GM11168 (cell line): Measurements from ENCODE around the gene PLCH2.

Source experiments
- in situ Hi-C: fragments of 300-500 bp; cut with MboI; formaldehyde crosslinking; loops from one replicate; pipeline ENCODE4 v1.12.0; 2022; ENCODE audit warnings: low sequenced_read_pairs; ENCODE audit not compliant: unreplicated experiment

The PLCH2 gene

GRCh38 chr1:2525572-2525919 is 49.5 kb downstream of the PLCH2 start:
- in situ Hi-C loops = loop anchor here (10.0 kb wide), 1 partner anchor 101 kb away; no protein-coding TSS in a partner anchor

- in situ Hi-C loops = loop anchor here (10.0 kb wide), 1 partner anchor 101 kb away; no protein-coding TSS in a partner anchor
Observed at GRCh38 chr1:2525920-2526823, 50.1 kb downstream of the PLCH2 start, which contains the start of gene PANK4. PANK4 (minus strand) TSS chr1:2526596; CDS start chr1:2526587, 9 bp downstream.

- in situ Hi-C loops = loop anchor here (10.0 kb wide), 1 partner anchor 102 kb away; no protein-coding TSS in a partner anchor
Observed at GRCh38 chr1:2526824-2527555, 50.9 kb downstream of the PLCH2 start.

- in situ Hi-C loops = loop anchor here (10.0 kb wide), 1 partner anchor 103 kb away; no protein-coding TSS in a partner anchor
Observed at GRCh38 chr1:2527556-2527860, 51.4 kb downstream of the PLCH2 start.

- in situ Hi-C loops = loop anchor here (10.0 kb wide), 1 partner anchor 103 kb away; no protein-coding TSS in a partner anchor
Observed at GRCh38 chr1:2528016-2528415, 51.9 kb downstream of the PLCH2 start.

GRCh38 chr1:2528611-2528965 is 52.5 kb downstream of the PLCH2 start:
- in situ Hi-C loops = loop anchor here (10.0 kb wide), 1 partner anchor 104 kb away; no protein-coding TSS in a partner anchor

- in situ Hi-C loops = loop anchor here (10.0 kb wide), 1 partner anchor 104 kb away; no protein-coding TSS in a partner anchor
Observed at GRCh38 chr1:2528966-2529783, 53.1 kb downstream of the PLCH2 start.

GRCh38 chr1:2529784-2530512 is 53.9 kb downstream of the PLCH2 start, which contains the start of gene HES5:
HES5 (minus strand) TSS chr1:2530263; CDS start chr1:2530164, 99 bp downstream.
- in situ Hi-C loops = loop anchor here (10.0 kb wide), 1 partner anchor 105 kb away; no protein-coding TSS in a partner anchor

GRCh38 chr1:2530513-2531361 is 54.6 kb downstream of the PLCH2 start:
- in situ Hi-C loops = no loop called here

GRCh38 chr1:2532485-2533160 is 56.5 kb downstream of the PLCH2 start:
- in situ Hi-C loops = no loop called here

GRCh38 chr1:2533365-2533764 is 57.3 kb downstream of the PLCH2 start:
- in situ Hi-C loops = no loop called here

GRCh38 chr1:2534315-2534686 is 58.2 kb downstream of the PLCH2 start:
- in situ Hi-C loops = no loop called here

- in situ Hi-C loops = no loop called here
Observed at GRCh38 chr1:2534687-2535441, 58.8 kb downstream of the PLCH2 start.

GRCh38 chr1:2535455-2535854 is 59.4 kb downstream of the PLCH2 start:
- in situ Hi-C loops = no loop called here

GRCh38 chr1:2535981-2536380 is 59.9 kb downstream of the PLCH2 start:
- in situ Hi-C loops = no loop called here

- in situ Hi-C loops = no loop called here
Observed at GRCh38 chr1:2537784-2538115, 61.7 kb downstream of the PLCH2 start.

GRCh38 chr1:2538376-2538775 is 62.3 kb downstream of the PLCH2 start:
- in situ Hi-C loops = no loop called here
